Right atrium auricular region (tissue), 2 donors: ENCODE results near the gene DNAI2. TPM values are rescaled to one million over a fixed set of nuclear protein-coding genes. Genes with fewer than 3 reads are reported as not detected.

Experiments
- DNase-seq: peaks from one replicate; pipeline ENCODE4 v3.0.0-alpha.2; 2019; ENCODE audit warnings: low spot score
- H3K27ac ChIP-seq, 2 donors: fragments of 200-600 bp; sonication (generic); 1 replicate in 1 of 2; 2 replicates in 1 of 2; pipeline ENCODE4 v1.5.1; 2016 to 2019
- H3K27me3 ChIP-seq, 2 donors: fragments of 200-600 bp; sonication (generic); one replicate each; pipeline versions ENCODE4 v1.5.1 to v1.6.0; 2017 to 2019
- H3K36me3 ChIP-seq: fragments of 200-600 bp; sonication (generic); one replicate; pipeline ENCODE4 v1.5.1; 2016
- H3K4me1 ChIP-seq, 2 donors: fragments of 200-600 bp; sonication (generic); one replicate each; pipeline versions ENCODE4 v1.5.1 to v1.6.0; 2017 to 2019
- H3K4me3 ChIP-seq, 2 donors: fragments of 200-600 bp; sonication (generic); 1 replicate in 1 of 2; 2 replicates in 1 of 2; pipeline ENCODE4 v1.5.1; 2017 to 2019; ENCODE audit warnings: mild to moderate bottlenecking in 1 of 2, moderate library complexity in 1 of 2
- H3K9me3 ChIP-seq, 2 donors: fragments of 200-600 bp; sonication (generic); one replicate each; pipeline ENCODE4 v1.5.1; 2019
- CTCF ChIP-seq, 2 donors: fragments of 200-600 bp; sonication (generic); IDR thresholded peaks; one replicate each; pipeline ENCODE4 v1.5.1; 2019; ENCODE audit warnings: antibody characterized with exemption in 2 of 2
- total RNA-seq, 2 donors: library from RNA; depleted of rRNA; stranded (reverse); fragments of >200 nt; gene quantifications; one replicate each; pipeline ENCODE4 v1.1.0, GENCODE V29; 2016

Gene DNAI2
- total RNA-seq, 2 donors from 2014 or later: not detected

- no peak overlapping the region for H3K27ac ChIP-seq
- no peak for TF ChIP-seq CTCF (IDR thresholded peaks at IDR 0.05)
- no peaks in the 10 kb centered on the region for H3K36me3 ChIP-seq
- H3K9me3 ChIP-seq: no peaks in the 10 kb centered on the region
- H3K4me3 ChIP-seq: no peak overlapping the region
- H3K27me3 ChIP-seq: no peaks in the 10 kb centered on the region
- H3K4me1 ChIP-seq: peaks cover 0 to 10% of the 10 kb centered on the region in 2 donors
- DNase-seq: no peak
Observed at GRCh38 chr17:74267579-74267978, 6.5 kb upstream of the DNAI2 start.

GRCh38 chr17:74267987-74268499, 6.0 kb upstream of the DNAI2 start:
- Histone ChIP-seq H3K9me3 (no peaks in the 10 kb centered on the region), H3K4me3 (no peak overlapping the region), H3K36me3 (no peaks in the 10 kb centered on the region), H3K27ac (no peak overlapping the region), H3K4me1 (peaks cover 0 to 15% of the 10 kb centered on the region in 2 donors), H3K27me3 (no peaks in the 10 kb centered on the region)
- TF ChIP-seq CTCF (IDR thresholded peaks at IDR 0.05): no peak
- no peak for DNase-seq

- Histone ChIP-seq H3K27ac (no peak overlapping the region), H3K27me3 (no peaks in the 10 kb centered on the region), H3K4me3 (no peak overlapping the region), H3K4me1 (peaks cover 0 to 17% of the 10 kb centered on the region in 2 donors), H3K36me3 (no peaks in the 10 kb centered on the region), H3K9me3 (no peaks in the 10 kb centered on the region)
- no peak for TF ChIP-seq CTCF (IDR thresholded peaks at IDR 0.05)
- DNase-seq: no peak
Observed at GRCh38 chr17:74268558-74268957, 5.5 kb upstream of the DNAI2 start.

- H3K4me1 ChIP-seq: peaks cover 0 to 33% of the 10 kb centered on the region in 2 donors
- H3K27me3 ChIP-seq: no peaks in the 10 kb centered on the region
- TF ChIP-seq CTCF (IDR thresholded peaks at IDR 0.05): no peak
- H3K36me3 ChIP-seq: no peaks in the 10 kb centered on the region
- no peak overlapping the region for H3K27ac ChIP-seq
- no peak overlapping the region for H3K4me3 ChIP-seq
- no peaks in the 10 kb centered on the region for H3K9me3 ChIP-seq
- DNase-seq: no peak
Observed at GRCh38 chr17:74270333-74270732, 3.7 kb upstream of the DNAI2 start.

- no peak overlapping the region for H3K4me3 ChIP-seq
- H3K36me3 ChIP-seq: no peaks in the 10 kb centered on the region
- no peak for TF ChIP-seq CTCF (IDR thresholded peaks at IDR 0.05)
- no peak for DNase-seq
- no peak overlapping the region for H3K27ac ChIP-seq
- no peaks in the 10 kb centered on the region for H3K27me3 ChIP-seq
- no peaks in the 10 kb centered on the region for H3K9me3 ChIP-seq
- H3K4me1 ChIP-seq: peaks cover 0 to 42% of the 10 kb centered on the region in 2 donors
Observed at GRCh38 chr17:74271281-74271680, 2.8 kb upstream of the DNAI2 start.

GRCh38 chr17:74271901-74272561, 2.0 kb upstream of the DNAI2 start:
- peak; percentile 74 for DNase-seq
- peaks cover 0 to 49% of the 10 kb centered on the region in 2 donors for H3K4me1 ChIP-seq
- H3K36me3 ChIP-seq: no peaks in the 10 kb centered on the region
- no peak for TF ChIP-seq CTCF (IDR thresholded peaks at IDR 0.05)
- H3K27ac ChIP-seq: peak overlapping the region in 1 of 2 donors; percentile 16
- H3K9me3 ChIP-seq: no peaks in the 10 kb centered on the region
- H3K27me3 ChIP-seq: no peaks in the 10 kb centered on the region
- H3K4me3 ChIP-seq: no peak overlapping the region
